Measurements from ENCODE around the gene CBFB.
"Not testable (repeated sequence)": the region's sequence is repeated elsewhere in the genome, so short reads cannot be mapped to it uniquely, and the experiment has no call there.

The CBFB gene

DNA sequence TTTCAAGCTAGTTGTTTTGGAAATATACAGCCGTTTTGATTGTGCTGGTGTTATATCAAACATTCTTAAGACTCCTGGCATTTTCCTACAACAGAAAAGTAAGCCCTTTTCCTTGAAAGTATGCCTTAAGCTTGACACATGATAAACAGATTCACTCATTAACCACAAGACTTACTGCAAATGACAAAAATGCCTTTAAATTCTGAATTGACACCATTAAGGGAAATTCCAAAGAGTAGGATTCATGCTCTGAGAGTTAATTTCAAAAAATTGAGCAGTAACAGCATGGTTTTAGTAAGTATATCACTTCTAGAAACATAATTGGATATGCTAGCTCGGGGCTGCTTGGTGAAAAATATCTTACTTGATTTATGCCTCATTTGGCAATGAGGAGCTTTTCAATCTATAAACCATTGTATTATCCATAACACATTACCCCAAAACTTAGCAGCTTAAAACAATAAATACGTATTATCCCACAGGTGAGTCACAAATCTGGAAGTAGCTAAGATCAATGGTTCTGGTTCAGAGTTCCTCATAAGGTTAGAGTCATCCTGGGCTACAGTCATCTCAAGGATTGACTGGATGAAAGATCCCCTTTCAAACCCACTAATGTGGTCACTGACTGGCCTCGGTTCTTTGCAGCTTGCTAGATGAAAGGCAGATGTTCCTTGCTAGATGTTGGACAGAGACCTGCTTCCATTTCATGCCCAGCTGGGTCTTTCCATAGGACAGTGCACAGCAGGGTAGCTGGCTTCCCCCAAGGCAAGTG lies 72.5 kb downstream of the CBFB start:
- no peak for DNase-seq

DNA sequence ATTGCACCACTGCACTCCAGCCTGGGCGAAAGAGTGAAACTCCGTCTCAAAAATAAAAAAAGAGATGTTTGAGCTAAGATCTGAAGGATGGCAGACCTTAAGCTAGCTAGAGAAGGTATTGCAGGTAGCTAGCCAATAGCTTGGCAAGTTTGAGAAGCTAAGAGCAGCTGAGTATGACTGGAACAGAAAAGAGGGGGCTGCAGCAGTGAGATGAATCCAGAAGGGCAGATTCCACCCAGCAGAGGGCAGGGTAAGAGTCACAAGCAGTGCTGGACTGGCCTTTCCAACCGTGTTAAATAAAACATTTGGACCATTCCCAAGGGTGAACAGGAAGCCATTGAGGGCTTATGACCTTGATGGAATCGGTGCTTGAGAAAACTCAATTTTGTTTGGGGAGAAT lies 75.1 kb downstream of the CBFB start:
- peak; percentile 28 for DNase-seq

DNA sequence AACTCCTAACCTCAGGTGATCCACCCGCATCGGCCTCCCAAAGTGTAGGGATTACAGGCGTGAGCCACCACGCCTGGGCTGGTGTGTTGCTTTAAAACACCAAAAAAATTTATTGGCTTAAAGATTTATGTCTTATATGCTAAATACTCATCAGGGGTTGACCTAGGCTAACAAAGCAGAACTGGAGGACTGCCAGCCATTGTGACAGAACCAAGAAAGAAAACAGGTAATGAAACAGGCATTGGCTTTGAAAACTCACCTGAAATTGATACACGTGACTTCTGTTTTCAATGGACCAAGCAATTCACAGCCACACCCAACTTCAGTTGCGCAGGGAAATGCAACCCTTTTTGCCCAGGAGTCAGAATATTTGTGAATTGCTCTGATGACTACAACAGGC lies 75.9 kb downstream of the CBFB start:
- DNase-seq: no peak

- DNase-seq: no peak
These were observed 76.3 kb downstream of the CBFB start for GRCh38 chr16:67105246-67105645.

- DNase-seq: no peak
These were observed 76.9 kb downstream of the CBFB start for GRCh38 chr16:67105881-67106280.

- no peak for DNase-seq
These were observed 79.5 kb downstream of the CBFB start for GRCh38 chr16:67108489-67108888.

GRCh38 chr16:67108931-67109406 lies 80.0 kb downstream of the CBFB start:
- DNase-seq: no peak

GRCh38 chr16:67109407-67110135 lies 80.6 kb downstream of the CBFB start, which contains the start of gene PHAF1:
TSS of gene PHAF1 (plus strand) at chr16:67109941. CDS start at chr16:67110176, 235 bp downstream.
- peak; percentile 81 for DNase-seq

- DNase-seq: no peak
These were observed 83.0 kb downstream of the CBFB start for GRCh38 chr16:67111951-67112444.

- DNase-seq: no peak
These were observed 83.8 kb downstream of the CBFB start for GRCh38 chr16:67112591-67113399.

- no peak for DNase-seq
These were observed 85.8 kb downstream of the CBFB start for GRCh38 chr16:67114793-67115192.

- peak; percentile 71 for DNase-seq
These were observed 86.7 kb downstream of the CBFB start for GRCh38 chr16:67115639-67116038.

DNA sequence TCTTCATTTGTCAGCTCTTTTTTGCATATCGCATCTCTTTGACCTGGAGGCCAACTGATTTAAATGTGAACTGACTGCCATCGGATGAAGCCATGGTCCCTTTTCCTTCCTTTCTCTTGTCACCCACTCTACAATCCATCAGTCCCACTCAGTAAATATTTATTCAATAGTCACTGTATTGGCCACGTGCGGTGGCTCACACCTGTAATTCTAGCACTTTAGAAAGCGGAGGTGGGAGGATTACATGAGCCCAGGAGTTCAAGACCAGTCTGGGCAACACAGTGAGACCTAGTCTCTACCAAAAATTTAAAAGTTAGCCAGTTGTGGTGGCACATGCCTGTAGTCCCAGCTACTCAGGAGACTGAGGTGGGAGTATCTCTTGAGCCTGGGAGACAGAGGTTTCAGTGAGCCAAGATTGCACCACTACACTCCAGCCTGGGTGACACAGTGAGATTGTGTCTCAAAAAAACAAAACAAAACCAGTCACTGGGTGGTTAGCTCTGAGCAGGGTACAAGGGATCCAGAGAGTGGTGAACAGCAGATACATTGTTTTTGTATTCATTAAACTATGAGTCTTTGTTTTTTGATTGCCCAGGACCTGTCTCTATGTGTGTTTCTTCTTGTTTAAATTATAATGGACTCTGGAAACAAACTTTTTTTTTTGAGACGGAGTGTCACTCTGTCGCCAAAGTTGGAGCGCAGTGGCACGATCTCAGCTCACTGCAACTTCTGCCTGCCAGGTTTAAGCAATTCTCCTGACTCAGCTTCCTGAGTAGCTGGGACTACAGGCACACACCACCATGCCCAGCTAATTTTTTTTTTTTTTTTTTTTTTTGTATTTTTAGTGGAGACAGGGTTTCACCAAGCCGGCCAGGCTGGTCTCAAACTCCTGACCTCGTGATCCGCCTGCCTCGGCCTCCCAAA lies 87.7 kb downstream of the CBFB start:
- no peak for DNase-seq

GRCh38 chr16:67117716-67118115 lies 88.8 kb downstream of the CBFB start:
- DNase-seq: no peak

DNA sequence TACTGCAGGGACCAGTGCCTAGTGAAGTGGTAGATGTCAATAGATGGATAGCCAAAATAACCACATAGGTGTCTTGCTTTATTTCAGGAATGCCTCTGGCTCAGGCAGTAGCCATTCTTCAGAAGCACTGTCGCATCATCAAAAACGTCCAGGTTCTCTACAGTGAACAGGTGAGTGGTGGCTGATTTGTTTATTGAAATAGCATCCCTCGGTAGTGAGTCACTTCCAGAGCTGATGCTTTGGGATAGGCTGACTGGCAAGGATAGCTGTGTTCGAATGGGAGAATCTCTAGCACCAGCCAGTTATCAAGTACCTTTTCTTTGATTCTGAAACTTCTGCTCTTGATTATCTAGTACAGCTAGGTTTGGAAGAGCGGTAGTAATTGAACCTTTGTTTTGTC lies 91.1 kb downstream of the CBFB start:
- no peak for DNase-seq

DNA sequence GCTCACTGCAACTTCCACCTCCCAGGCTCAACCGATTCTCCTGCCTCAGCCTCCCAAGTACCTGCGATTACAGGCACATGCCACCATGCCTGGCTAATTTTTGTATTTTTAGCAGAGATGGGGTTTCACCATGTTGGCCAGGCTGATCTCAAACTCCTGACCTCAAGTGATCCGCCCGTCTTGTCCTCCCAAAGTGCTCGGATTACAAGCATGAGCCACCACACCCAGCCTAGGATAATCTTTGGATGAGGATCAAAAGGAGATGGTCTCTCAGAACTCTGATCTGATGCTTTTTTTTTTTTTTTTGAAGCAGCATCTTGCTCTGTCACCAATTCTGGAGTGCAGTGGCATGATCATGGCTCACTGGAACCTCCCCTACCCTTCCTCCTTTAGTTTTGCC lies 93.8 kb downstream of the CBFB start:
- DNase-seq: not testable (repeated sequence)

GRCh38 chr16:67128417-67128816 lies 99.5 kb downstream of the CBFB start:
- no peak for DNase-seq

- no peak for DNase-seq
These were observed 99.9 kb downstream of the CBFB start for GRCh38 chr16:67128887-67129286.

DNA sequence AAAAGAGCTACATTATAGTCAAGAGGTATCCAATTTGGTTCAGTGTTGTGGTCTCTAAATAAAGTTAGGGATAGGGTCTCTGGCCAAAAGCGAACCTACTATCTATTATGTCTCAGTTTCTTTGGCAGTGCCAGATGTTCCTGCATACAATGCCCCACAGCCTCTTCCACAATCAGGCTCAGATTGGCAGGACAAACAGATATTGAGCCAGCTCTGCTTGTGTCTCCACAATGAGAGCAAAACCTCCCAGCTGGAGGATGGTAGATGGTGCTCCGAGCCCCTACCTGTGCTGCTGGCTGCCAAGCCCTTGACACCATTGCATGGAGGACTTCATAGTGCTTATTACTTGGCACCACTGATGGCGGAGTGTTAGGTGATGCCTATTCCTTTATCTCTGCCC lies 100.5 kb downstream of the CBFB start:
- DNase-seq: no peak

DNA sequence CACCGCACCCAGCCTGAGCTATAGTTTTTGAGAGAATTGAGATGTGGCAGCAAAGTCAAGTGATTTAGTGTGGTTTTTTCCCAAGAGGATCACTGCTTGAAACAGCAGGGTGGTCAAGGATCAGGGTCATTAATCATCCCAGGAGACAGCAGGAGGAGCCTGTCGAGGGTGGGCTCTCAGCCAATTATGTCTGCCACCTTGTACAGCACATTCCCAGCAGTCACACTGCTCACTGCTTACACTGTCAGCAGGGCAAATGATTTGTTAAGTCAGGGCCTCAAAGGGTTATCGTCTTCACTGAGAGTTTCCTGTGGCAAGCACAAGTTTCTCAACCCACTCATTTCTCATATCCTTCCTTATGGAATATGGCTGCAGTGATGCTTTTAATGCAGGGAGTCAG lies 108.7 kb downstream of the CBFB start:
- DNase-seq: peak; percentile 73

DNA sequence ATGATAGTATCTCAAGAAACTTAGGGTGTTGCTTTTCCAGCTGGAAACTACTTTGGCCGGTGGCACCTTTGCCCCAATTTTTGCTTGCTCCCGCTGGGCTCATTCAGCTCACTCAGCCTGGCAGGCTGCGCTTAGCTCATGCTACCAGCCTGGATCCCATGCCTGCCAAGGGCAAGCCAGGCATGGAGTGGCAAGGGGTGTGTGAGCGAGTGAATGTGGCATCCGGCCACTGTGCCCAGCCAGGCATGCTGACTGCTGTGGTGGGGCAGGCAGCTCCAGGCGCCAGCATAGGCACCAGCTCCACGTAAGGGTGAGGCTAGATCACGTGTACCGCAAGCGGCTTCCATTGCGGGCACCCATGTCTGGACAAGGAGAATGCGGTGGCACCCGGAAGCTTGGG lies 112.4 kb downstream of the CBFB start:
- no peak for DNase-seq

DNA sequence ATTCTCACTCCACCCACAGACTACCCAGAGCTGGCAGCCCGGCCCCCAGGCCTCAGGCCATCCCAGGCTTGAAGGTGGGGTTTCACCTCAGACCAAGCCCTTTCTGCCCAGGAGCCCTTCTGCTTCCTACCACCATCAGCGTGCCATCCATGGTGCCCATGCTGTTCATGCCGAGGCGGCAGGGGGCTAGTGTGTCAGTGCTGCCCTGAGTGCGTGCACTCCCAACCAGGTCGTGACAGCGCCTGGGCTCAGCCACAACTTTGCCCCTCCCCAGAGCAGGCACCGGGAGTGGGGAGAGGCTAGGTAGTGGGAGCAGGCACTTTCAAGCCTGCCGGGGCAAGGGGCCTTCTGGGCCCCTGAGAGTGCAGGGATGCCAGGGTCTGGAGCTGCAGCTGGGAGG lies 113.4 kb downstream of the CBFB start:
- DNase-seq: no peak
